ENCODE data around the gene NT5DC2. TPM values are rescaled to one million over a fixed set of nuclear protein-coding genes. Genes with fewer than 3 reads are reported as not detected.
A peak's percentile ranks its signal among the peaks of the same experiment; 100 is the strongest.

The NT5DC2 gene
- total RNA-seq, 2 experiments from 2014 or later = 52.8 to 53.1 TPM

DNA sequence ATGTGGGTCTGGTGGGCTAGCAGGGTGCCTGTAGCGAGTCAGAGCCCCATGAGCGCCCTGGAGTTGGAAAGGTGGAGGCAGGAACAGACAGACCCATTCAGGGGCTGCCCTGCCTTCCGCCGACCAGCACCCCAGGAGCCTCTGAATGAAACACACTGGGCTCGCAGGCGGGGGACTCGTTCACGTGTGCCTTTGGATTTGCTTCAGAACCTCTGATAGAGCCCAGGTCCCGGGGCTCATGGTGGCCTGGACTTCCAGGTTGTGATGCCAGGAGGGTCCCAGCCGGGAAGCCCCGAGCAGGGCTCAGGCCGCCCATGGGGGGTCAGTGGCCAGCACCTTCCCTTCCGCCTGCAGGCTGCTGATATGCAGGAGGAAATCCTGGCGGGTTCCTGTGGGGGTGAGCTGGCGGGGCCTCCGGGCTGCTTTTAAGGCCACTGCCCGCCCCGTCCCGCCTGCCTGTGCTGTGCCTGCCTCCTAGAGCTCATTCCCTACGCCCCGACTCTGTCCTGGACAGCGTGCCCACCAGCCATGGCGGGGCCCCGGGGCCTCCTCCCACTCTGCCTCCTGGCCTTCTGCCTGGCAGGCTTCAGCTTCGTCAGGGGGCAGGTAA, 38.7 kb downstream of the NT5DC2 start, which contains the start of gene STAB1:
STAB1 (plus strand) TSS at position 453 of the 610 bp plus-strand sequence; CDS start at position 529, 76 bp downstream.
- no peaks in the 10 kb centered on the region for H3K9me3 Mint-ChIP-seq (ENCODE audit: insufficient read depth)
- H3K36me3 Mint-ChIP-seq (ENCODE audit: low read depth) = peaks cover 9% of the 10 kb centered on the region
- DNase-seq (no peak), ATAC-seq (no peak)
- H3K27ac Mint-ChIP-seq = no peak within 1 kb of the TSS
- no peak within 1 kb of the TSS for H3K4me3 Mint-ChIP-seq
- ChIA-PET POLR2A (interaction anchor here (1.1 kb wide), 1 partner anchor 15 kb away, joined by 4 read pairs; no protein-coding TSS in a partner anchor), CTCF (interaction anchor here (0.7 kb wide), 1 partner anchor 12 kb away, joined by 3 read pairs; no protein-coding TSS in a partner anchor)
- peaks cover 11% of the 10 kb centered on the region for H3K4me1 Mint-ChIP-seq (ENCODE audit: low read depth)
- peaks cover 3% of the 10 kb centered on the region for H3K27me3 Mint-ChIP-seq (ENCODE audit: low read depth)

DNA sequence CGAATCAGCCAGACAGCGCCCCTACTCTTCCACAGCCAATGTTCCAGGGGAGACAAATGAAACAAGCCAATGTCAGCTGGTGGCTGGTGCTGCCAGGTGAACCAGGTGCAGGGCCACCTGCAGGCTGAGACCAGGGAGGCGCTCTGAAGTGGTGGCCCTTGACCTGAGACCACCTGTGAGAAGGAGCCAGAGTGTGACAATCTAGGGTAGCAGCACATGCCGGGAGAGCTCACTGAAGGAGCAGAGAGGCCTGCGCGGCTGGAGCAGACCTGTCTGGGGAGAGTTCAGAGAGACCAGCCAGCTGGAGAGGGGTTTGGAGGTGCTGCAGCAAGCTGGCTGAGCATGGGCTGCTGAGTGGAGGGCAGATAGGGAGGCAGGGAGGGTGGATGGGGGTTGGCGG, 39.2 kb downstream of the NT5DC2 start:
- POLR2A ChIA-PET = no interaction called here
- Mint-ChIP-seq H3K9me3 (ENCODE audit: insufficient read depth) (no peaks in the 10 kb centered on the region), H3K36me3 (ENCODE audit: low read depth) (peaks cover 9% of the 10 kb centered on the region), H3K4me1 (ENCODE audit: low read depth) (peaks cover 11% of the 10 kb centered on the region), H3K27ac (no peak overlapping the region), H3K27me3 (ENCODE audit: low read depth) (peaks cover 3% of the 10 kb centered on the region), H3K4me3 (no peak overlapping the region)
- DNase-seq (no peak), ATAC-seq (no peak)
- CTCF ChIA-PET = no interaction called here

DNA sequence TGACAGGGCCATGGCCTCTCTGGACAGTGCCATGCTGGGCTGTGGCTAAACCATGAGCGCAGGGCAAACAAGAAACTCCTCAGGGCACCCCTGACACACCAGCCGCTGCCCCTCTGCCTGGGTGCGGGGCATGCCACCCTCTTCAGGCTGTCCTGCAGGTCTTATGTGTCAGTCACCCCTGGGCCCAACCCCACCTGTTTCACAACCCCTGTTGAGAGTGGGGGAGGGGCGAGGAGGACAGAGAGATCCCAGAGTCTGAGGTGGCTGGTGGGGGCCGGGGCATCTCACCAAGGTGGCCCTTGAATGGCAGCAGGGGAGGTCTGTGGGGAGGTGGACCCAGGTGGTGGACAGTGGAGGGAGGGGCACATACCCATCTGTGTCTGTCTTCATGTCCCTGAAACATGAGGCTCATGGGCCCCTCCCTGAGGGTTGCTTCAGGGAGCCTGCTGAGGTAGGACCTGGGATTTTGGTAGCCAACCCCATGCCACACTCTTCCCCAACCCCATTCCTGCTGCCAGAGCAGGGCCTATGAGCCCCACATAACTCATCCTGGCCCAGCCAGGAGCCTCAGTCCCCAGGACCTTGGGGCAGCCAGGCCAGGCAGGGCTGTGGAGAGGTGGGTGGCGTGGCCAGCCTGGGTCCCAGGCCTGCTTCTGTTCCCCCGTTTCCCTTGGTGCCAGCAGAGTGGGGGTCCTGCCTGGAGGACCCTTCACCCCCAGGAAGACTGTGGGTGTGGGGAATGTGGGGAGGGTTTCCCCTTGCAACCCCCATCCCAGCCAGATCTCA, 40.2 kb downstream of the NT5DC2 start:
- Mint-ChIP-seq H3K4me3 (no peak overlapping the region), H3K27me3 (ENCODE audit: low read depth) (no peaks in the 10 kb centered on the region), H3K36me3 (ENCODE audit: low read depth) (peaks cover 9% of the 10 kb centered on the region), H3K4me1 (ENCODE audit: low read depth) (peaks cover 5% of the 10 kb centered on the region), H3K27ac (no peak overlapping the region), H3K9me3 (ENCODE audit: insufficient read depth) (no peaks in the 10 kb centered on the region)
- ChIA-PET CTCF (no interaction called here), POLR2A (no interaction called here)
- no peak for DNase-seq
- no peak for ATAC-seq

DNA sequence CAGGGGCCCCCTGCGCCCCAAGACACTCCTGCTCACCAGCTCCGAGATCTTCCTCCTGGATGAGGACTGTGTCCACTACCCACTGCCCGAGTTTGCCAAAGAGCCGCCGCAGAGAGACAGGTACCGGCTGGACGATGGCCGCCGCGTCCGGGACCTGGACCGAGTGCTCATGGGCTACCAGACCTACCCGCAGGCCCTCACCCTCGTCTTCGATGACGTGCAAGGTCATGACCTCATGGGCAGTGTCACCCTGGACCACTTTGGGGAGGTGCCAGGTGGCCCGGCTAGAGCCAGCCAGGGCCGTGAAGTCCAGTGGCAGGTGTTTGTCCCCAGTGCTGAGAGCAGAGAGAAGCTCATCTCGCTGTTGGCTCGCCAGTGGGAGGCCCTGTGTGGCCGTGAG, 41.6 kb downstream of the NT5DC2 start:
- peaks cover 19% of the 10 kb centered on the region for H3K36me3 Mint-ChIP-seq (ENCODE audit: low read depth)
- no peaks in the 10 kb centered on the region for H3K9me3 Mint-ChIP-seq (ENCODE audit: insufficient read depth)
- peaks cover 2% of the 10 kb centered on the region for H3K4me1 Mint-ChIP-seq (ENCODE audit: low read depth)
- ATAC-seq = no peak
- ChIA-PET POLR2A (interaction anchor here (0.7 kb wide), 1 partner anchor 23 kb away, joined by 3 read pairs; no protein-coding TSS in a partner anchor), CTCF (no interaction called here)
- DNase-seq = no peak
- H3K27me3 Mint-ChIP-seq (ENCODE audit: low read depth) = no peaks in the 10 kb centered on the region
- no peak overlapping the region for H3K4me3 Mint-ChIP-seq
- no peak overlapping the region for H3K27ac Mint-ChIP-seq

DNA sequence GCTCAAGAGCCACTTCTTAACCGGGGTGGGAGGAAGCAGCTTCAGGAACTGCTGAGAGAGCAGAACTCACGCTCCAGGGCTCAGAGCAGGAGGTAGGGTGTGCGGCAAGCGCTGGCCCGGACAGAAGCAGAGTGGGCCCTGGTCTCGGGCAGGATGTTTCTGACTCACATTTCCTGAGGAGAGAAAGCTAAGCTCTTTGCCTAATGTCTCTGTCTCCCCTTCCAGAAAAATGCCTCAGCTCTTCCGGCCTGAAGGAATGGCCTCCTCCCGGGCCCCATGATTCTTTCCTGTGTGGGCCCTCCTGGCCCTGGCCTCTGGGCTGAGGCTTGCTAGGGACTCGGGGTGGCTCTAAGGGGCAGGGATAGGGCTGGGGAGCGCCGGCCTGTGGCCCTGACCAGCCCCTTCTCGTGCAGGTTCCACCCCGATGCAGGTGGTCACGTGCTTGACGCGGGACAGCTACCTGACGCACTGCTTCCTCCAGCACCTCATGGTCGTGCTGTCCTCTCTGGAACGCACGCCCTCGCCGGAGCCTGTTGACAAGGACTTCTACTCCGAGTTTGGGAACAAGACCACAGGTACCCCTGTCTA, 42.6 kb downstream of the NT5DC2 start:
- DNase-seq = no peak
- H3K9me3 Mint-ChIP-seq (ENCODE audit: insufficient read depth) = no peaks in the 10 kb centered on the region
- H3K4me3 Mint-ChIP-seq = no peak overlapping the region
- ChIA-PET POLR2A (no interaction called here), CTCF (no interaction called here)
- peak overlapping the region; percentile 15 for H3K27ac Mint-ChIP-seq
- no peaks in the 10 kb centered on the region for H3K27me3 Mint-ChIP-seq (ENCODE audit: low read depth)
- H3K36me3 Mint-ChIP-seq (ENCODE audit: low read depth) = peaks cover 19% of the 10 kb centered on the region
- ATAC-seq = no peak
- H3K4me1 Mint-ChIP-seq (ENCODE audit: low read depth) = peaks cover 2% of the 10 kb centered on the region

DNA sequence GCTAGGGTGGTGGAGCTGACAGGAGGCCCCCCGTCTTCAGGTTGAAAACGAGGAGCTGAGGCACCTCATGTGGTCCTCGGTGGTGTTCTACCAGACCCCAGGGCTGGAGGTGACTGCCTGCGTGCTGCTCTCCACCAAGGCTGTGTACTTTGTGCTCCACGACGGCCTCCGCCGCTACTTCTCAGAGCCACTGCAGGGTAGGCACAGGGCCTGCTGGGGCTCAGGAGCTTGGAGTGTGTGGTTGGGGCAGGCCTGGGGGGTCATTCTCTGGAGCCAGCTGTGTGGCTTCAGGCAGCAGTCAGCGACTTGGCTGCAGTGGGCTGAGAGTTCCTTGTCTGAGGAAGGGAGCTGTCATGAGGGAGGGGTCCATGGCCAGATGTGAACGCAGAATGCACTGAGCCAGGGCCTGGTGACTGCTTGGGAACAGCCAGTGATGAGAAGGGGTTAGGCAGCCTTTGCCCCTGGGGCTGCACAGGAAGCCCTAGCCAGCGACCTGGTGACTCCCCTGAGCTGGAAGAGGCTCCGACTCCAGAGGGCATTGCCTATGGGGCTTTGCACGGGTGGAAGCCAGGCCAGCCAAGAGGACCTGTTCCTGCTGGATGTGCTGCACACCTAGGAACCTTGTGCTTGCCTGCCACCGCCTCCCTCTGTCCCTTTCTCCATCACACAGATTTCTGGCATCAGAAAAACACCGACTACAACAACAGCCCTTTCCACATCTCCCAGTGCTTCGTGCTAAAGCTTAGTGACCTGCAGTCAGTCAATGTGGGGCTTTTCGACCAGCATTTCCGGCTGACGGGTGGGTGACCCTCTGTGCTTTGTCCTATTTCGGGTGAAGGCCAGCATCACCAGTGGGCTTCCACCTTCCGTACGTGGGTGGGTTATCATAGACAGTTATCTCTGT, 43.4 kb downstream of the NT5DC2 start:
- H3K36me3 Mint-ChIP-seq (ENCODE audit: low read depth) = peaks cover 24% of the 10 kb centered on the region
- ATAC-seq (no peak), DNase-seq (no peak)
- ChIA-PET POLR2A (no interaction called here), CTCF (no interaction called here)
- H3K27me3 Mint-ChIP-seq (ENCODE audit: low read depth) = no peaks in the 10 kb centered on the region
- peaks cover 2% of the 10 kb centered on the region for H3K4me1 Mint-ChIP-seq (ENCODE audit: low read depth)
- no peak overlapping the region for H3K4me3 Mint-ChIP-seq
- peak overlapping the region; percentile 15 for H3K27ac Mint-ChIP-seq
- H3K9me3 Mint-ChIP-seq (ENCODE audit: insufficient read depth) = no peaks in the 10 kb centered on the region

DNA sequence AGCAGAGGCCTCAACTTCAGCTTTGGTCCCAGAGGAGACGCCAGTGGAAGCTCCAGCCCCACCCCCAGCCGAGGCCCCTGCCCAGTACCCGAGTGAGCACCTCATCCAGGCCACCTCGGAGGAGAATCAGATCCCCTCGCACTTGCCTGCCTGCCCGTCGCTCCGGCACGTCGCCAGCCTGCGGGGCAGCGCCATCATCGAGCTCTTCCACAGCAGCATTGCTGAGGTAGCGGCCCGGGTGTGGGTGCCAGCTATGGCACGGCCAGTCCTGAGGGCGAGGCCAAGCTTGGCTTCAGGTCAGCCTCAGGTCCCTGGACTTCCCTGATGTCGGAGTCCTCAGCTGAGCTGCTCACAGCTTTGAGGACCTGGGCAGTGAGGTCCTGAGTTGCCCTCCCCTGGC, 44.2 kb downstream of the NT5DC2 start:
- Mint-ChIP-seq H3K4me1 (ENCODE audit: low read depth) (peaks cover 2% of the 10 kb centered on the region), H3K27ac (no peak overlapping the region), H3K36me3 (ENCODE audit: low read depth) (peaks cover 24% of the 10 kb centered on the region), H3K4me3 (no peak overlapping the region), H3K27me3 (ENCODE audit: low read depth) (no peaks in the 10 kb centered on the region), H3K9me3 (ENCODE audit: insufficient read depth) (no peaks in the 10 kb centered on the region)
- ATAC-seq (no peak), DNase-seq (no peak)
- CTCF ChIA-PET = interaction anchor here (0.9 to 1.5 kb wide), 2 partner anchors 9 to 44 kb away, joined by 3 to 5 read pairs; no protein-coding TSS in a partner anchor
- POLR2A ChIA-PET = no interaction called here

DNA sequence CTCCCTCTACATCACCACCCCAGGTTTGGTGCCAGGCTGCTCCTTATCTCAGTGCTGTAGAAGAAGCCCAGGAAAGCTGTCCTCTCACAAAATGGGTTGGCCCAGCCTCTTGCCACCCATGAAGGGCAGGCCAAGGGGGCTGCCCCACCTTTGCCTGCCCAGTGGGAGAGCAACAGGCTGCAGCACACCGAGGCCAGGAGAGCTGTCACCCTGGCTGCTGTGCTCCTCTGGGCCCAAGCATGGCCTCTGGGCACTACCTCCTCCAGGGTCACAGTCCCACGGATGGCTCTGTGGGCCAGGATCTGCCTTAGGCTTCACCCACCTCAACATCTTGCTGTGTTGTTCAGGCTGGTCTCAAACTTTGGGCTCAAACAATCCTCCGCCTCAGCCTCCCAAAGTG, 44.9 kb downstream of the NT5DC2 start:
- ChIA-PET POLR2A (interaction anchor here (0.8 kb wide), 1 partner anchor 9 kb away, joined by 3 read pairs; no protein-coding TSS in a partner anchor), CTCF (interaction anchor here (0.9 to 1.5 kb wide), 2 partner anchors 10 to 43 kb away, joined by 3 to 5 read pairs; no protein-coding TSS in a partner anchor)
- no peak overlapping the region for H3K4me3 Mint-ChIP-seq
- no peaks in the 10 kb centered on the region for H3K9me3 Mint-ChIP-seq (ENCODE audit: insufficient read depth)
- H3K27ac Mint-ChIP-seq = no peak overlapping the region
- H3K27me3 Mint-ChIP-seq (ENCODE audit: low read depth) = no peaks in the 10 kb centered on the region
- DNase-seq (no peak), ATAC-seq (no peak)
- peaks cover 25% of the 10 kb centered on the region for H3K36me3 Mint-ChIP-seq (ENCODE audit: low read depth)
- no peaks in the 10 kb centered on the region for H3K4me1 Mint-ChIP-seq (ENCODE audit: low read depth)

DNA sequence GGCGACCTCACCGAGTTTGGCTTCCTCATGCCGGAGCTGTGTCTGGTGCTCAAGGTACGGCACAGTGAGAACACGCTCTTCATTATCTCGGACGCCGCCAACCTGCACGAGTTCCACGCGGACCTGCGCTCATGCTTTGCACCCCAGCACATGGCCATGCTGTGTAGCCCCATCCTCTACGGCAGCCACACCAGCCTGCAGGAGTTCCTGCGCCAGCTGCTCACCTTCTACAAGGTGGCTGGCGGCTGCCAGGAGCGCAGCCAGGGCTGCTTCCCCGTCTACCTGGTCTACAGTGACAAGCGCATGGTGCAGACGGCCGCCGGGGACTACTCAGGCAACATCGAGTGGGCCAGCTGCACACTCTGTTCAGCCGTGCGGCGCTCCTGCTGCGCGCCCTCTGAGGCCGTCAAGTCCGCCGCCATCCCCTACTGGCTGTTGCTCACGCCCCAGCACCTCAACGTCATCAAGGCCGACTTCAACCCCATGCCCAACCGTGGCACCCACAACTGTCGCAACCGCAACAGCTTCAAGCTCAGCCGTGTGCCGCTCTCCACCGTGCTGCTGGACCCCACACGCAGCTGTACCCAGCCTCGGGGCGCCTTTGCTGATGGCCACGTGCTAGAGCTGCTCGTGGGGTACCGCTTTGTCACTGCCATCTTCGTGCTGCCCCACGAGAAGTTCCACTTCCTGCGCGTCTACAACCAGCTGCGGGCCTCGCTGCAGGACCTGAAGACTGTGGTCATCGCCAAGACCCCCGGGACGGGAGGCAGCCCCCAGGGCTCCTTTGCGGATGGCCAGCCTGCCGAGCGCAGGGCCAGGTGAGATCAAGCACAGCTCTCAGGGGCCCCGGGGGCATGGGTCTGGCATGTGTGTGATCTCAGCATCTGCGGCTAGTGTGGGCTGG, 45.6 kb downstream of the NT5DC2 start:
- ATAC-seq (no peak), DNase-seq (no peak)
- no peak overlapping the region for H3K27ac Mint-ChIP-seq
- peaks cover 25% of the 10 kb centered on the region for H3K36me3 Mint-ChIP-seq (ENCODE audit: low read depth)
- CTCF ChIA-PET = interaction anchor here (1.5 kb wide), 1 partner anchor 42 kb away, joined by 5 read pairs; no protein-coding TSS in a partner anchor
- no peaks in the 10 kb centered on the region for H3K27me3 Mint-ChIP-seq (ENCODE audit: low read depth)
- H3K4me3 Mint-ChIP-seq = no peak overlapping the region
- POLR2A ChIA-PET = interaction anchor here (0.8 kb wide), 1 partner anchor 10 kb away, joined by 3 read pairs; no protein-coding TSS in a partner anchor
- H3K9me3 Mint-ChIP-seq (ENCODE audit: insufficient read depth) = no peaks in the 10 kb centered on the region
- no peaks in the 10 kb centered on the region for H3K4me1 Mint-ChIP-seq (ENCODE audit: low read depth)

DNA sequence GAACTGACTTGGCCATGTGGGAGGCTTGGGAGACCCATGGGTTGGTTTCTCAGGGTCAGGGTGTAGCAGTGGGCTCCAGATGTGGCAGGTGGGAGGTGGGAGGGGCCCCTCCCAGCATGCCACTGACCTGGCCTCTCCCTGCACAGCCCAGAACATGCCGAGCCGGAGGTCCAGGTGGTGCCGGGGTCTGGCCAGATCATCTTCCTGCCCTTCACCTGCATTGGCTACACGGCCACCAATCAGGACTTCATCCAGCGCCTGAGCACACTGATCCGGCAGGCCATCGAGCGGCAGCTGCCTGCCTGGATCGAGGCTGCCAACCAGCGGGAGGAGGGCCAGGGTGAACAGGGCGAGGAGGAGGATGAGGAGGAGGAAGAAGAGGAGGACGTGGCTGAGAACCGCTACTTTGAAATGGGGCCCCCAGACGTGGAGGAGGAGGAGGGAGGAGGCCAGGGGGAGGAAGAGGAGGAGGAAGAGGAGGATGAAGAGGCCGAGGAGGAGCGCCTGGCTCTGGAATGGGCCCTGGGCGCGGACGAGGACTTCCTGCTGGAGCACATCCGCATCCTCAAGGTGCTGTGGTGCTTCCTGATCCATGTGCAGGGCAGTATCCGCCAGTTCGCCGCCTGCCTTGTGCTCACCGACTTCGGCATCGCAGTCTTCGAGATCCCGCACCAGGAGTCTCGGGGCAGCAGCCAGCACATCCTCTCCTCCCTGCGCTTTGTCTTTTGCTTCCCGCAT, 46.4 kb downstream of the NT5DC2 start:
- H3K36me3 Mint-ChIP-seq (ENCODE audit: low read depth) = peaks cover 18% of the 10 kb centered on the region
- H3K27me3 Mint-ChIP-seq (ENCODE audit: low read depth) = no peaks in the 10 kb centered on the region
- H3K9me3 Mint-ChIP-seq (ENCODE audit: insufficient read depth) = no peaks in the 10 kb centered on the region
- ChIA-PET CTCF (no interaction called here), POLR2A (no interaction called here)
- no peaks in the 10 kb centered on the region for H3K4me1 Mint-ChIP-seq (ENCODE audit: low read depth)
- no peak overlapping the region for H3K4me3 Mint-ChIP-seq
- DNase-seq = no peak
- no peak for ATAC-seq
- H3K27ac Mint-ChIP-seq = no peak overlapping the region

All from activated CD8-positive, alpha-beta T cell treated with anti-CD3 and anti-CD28 coated beads, Interleukin-2, amount 10 ng/mL, durations not matched to agents 7 days and 5 days (primary cell).